Calu3 (cell line): ENCODE data around the gene STK32A. TPM values are rescaled to one million over a fixed set of nuclear protein-coding genes. Genes with fewer than 3 reads are reported as not detected.

ENCODE experiments used
- BruUV-seq: library from RNA; stranded (reverse); fragments of 400-500 nt; replicated peaks from 2 replicates; lab custom pipeline; 2021; lab: Mats Ljungman, UMichigan
- CTCF ChIA-PET: fragments of 300-600 bp; sonication (Branson Sonifier 250); formaldehyde crosslinking; loops from one replicate; lab custom pipeline; 2022; ENCODE audit warnings: antibody characterized with exemption; lab: Charles Lee
- DNase-seq: peaks from one replicate; pipeline ENCODE4 v3.0.0; 2022
- H3K27ac Mint-ChIP-seq: one replicate; pipeline ENCODE4 v1.8.0; 2022; ENCODE audit warnings: mixed read lengths; ENCODE audit not compliant: unreplicated experiment
- H3K27me3 Mint-ChIP-seq: one replicate; pipeline ENCODE4 v1.8.0; 2022; ENCODE audit warnings: mixed read lengths; ENCODE audit not compliant: unreplicated experiment
- H3K36me3 Mint-ChIP-seq: one replicate; pipeline ENCODE4 v1.8.0; 2022; ENCODE audit warnings: mild to moderate bottlenecking, moderate library complexity, mixed read lengths; ENCODE audit not compliant: insufficient read depth, unreplicated experiment
- H3K4me1 Mint-ChIP-seq: one replicate; pipeline ENCODE4 v1.8.0; 2022; ENCODE audit warnings: mild to moderate bottlenecking, low read depth, mixed read lengths; ENCODE audit not compliant: unreplicated experiment
- H3K4me3 Mint-ChIP-seq: one replicate; pipeline ENCODE4 v1.8.0; 2022; ENCODE audit warnings: mild to moderate bottlenecking, low read depth, moderate library complexity, mixed read lengths; ENCODE audit not compliant: unreplicated experiment
- H3K9me3 Mint-ChIP-seq: one replicate; pipeline ENCODE4 v1.8.0; 2022; ENCODE audit warnings: low read depth, mixed read lengths; ENCODE audit not compliant: unreplicated experiment
- CTCF ChIP-seq: fragments of 200-600 bp; IDR thresholded peaks from one replicate; pipeline ENCODE4 v1.8.0; 2022; ENCODE audit warnings: antibody characterized with exemption; ENCODE audit not compliant: unreplicated experiment
- intact Hi-C: fragments of 100-400 bp; cut with micrococcal nuclease; formaldehyde crosslinking; loops from one replicate; pipeline ENCODE4 v1.10.0; 2022; ENCODE audit not compliant: unreplicated experiment
- total RNA-seq: library from RNA; stranded (reverse); gene quantifications from 2 replicates; pipeline ENCODE4 v1.2.3, GENCODE V29; 2022

The STK32A gene
- total RNA-seq, 1 experiment from 2014 or later: 32.5 TPM

- intact Hi-C loops: no loop called here
- CTCF ChIA-PET: no interaction called here
- H3K27ac Mint-ChIP-seq: no peak overlapping the region
- peaks cover 5% of the 10 kb centered on the region for H3K36me3 Mint-ChIP-seq
- no TSS peak for BruUV-seq
- no peak for TF ChIP-seq CTCF
- DNase-seq: no peak
- H3K4me1 Mint-ChIP-seq: no peaks in the 10 kb centered on the region
- no peak overlapping the region for H3K4me3 Mint-ChIP-seq
- peaks cover 4% of the 10 kb centered on the region for H3K9me3 Mint-ChIP-seq
- H3K27me3 Mint-ChIP-seq: no peaks in the 10 kb centered on the region
Observed at GRCh38 chr5:147286296-147286695, 51.5 kb downstream of the STK32A start.

GRCh38 chr5:147287110-147287509 is 52.3 kb downstream of the STK32A start:
- intact Hi-C loops: no loop called here
- CTCF ChIA-PET: no interaction called here
- no peak for TF ChIP-seq CTCF
- Mint-ChIP-seq H3K27ac (no peak overlapping the region), H3K4me1 (no peaks in the 10 kb centered on the region), H3K4me3 (no peak overlapping the region), H3K9me3 (peaks cover 2% of the 10 kb centered on the region), H3K27me3 (no peaks in the 10 kb centered on the region), H3K36me3 (peaks cover 5% of the 10 kb centered on the region)
- DNase-seq: no peak
- no TSS peak for BruUV-seq

GRCh38 chr5:147290261-147290660 is 55.4 kb downstream of the STK32A start:
- no peak overlapping the region for H3K4me3 Mint-ChIP-seq
- CTCF ChIA-PET: no interaction called here

GRCh38 chr5:147303251-147303650 is 68.4 kb downstream of the STK32A start:
- Mint-ChIP-seq H3K36me3 (peaks cover 13% of the 10 kb centered on the region), H3K27ac (peak overlapping the region; percentile 84), H3K4me3 (peak overlapping the region; percentile 29), H3K4me1 (peaks cover 40% of the 10 kb centered on the region), H3K27me3 (no peaks in the 10 kb centered on the region), H3K9me3 (peaks cover 8% of the 10 kb centered on the region)
- BruUV-seq: no TSS peak
- CTCF ChIA-PET: interaction anchor here (1.3 kb wide), 2 partner anchors 30 to 66 kb away, joined by 4 read pairs; no protein-coding TSS in a partner anchor
- intact Hi-C loops: no loop called here
- no peak for TF ChIP-seq CTCF
- DNase-seq: peak; percentile 20

More at GRCh38 chr5:147290261-147290660, 55.4 kb downstream of the STK32A start:
- peak overlapping the region; percentile 11 for H3K27ac Mint-ChIP-seq
- DNase-seq: no peak
- no TSS peak for BruUV-seq
- H3K36me3 Mint-ChIP-seq: peaks cover 5% of the 10 kb centered on the region
- no peaks in the 10 kb centered on the region for H3K27me3 Mint-ChIP-seq
- no peak for TF ChIP-seq CTCF
- intact Hi-C loops: no loop called here
- no peaks in the 10 kb centered on the region for H3K4me1 Mint-ChIP-seq
- no peaks in the 10 kb centered on the region for H3K9me3 Mint-ChIP-seq
